LNCaP clone FGC (cell line): Measurements from ENCODE around the gene GJC3.

Source experiments
- DNase-seq: peaks from one replicate; pipeline ENCODE4 v3.0.0-alpha.2; 2011; ENCODE audit warnings: low read depth
- H3K4me3 ChIP-seq: 2 replicates; pipeline ENCODE4 v1.5.1; 2011; ENCODE audit warnings: mild to moderate bottlenecking, low read depth, low read length, control low read depth
- CTCF ChIP-seq: IDR thresholded peaks from 2 replicates; pipeline ENCODE4 v1.5.1; 2012; ENCODE audit warnings: mild to moderate bottlenecking; ENCODE audit not compliant: control insufficient read depth, insufficient read depth; ENCODE audit errors: extremely low read depth

The GJC3 gene

GRCh38 chr7:99881370-99881769, 48.0 kb downstream of the GJC3 start:
- no peak for DNase-seq
- H3K4me3 ChIP-seq, result no peak overlapping the region
- TF ChIP-seq CTCF, result no peak

- no peak for TF ChIP-seq CTCF
- H3K4me3 ChIP-seq, result no peak within 1 kb of the TSS
Observed at GRCh38 chr7:99876933-99877332, 52.5 kb downstream of the GJC3 start, which contains the start of gene OR2AE1. OR2AE1 (minus strand) TSS chr7:99877033; CDS start chr7:99877033, 0 bp downstream.

GRCh38 chr7:99876491-99876890, 52.9 kb downstream of the GJC3 start:
- no peak overlapping the region for H3K4me3 ChIP-seq
- DNase-seq, result no peak
- TF ChIP-seq CTCF, result no peak

More at GRCh38 chr7:99876933-99877332, 52.5 kb downstream of the GJC3 start, which contains the start of gene OR2AE1:
- no peak for DNase-seq
